ENCODE results near the gene MCHR1.
"Not testable (repeated sequence)": the region's sequence is repeated elsewhere in the genome, so short reads cannot be mapped to it uniquely, and the experiment has no call there.

Gene MCHR1

DNA sequence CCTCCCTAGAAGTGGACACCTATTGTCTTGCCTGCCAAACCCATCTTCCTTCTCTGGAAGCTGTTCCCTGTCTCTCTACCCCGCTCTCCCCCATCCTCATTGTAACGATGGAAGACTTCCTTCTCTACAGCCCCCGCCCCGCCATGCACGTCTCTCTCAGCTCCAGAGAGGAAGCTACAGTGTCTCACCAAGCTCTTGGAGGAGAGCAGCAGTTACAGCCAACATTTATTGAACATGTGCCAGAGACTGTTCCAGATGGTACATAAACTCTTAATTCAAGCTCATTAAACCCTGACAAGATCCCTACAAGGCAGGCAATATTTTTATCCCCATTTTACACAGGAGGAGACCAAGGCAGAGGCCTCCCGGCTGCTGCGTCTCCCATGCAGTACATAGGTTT is 15.1 kb downstream of the MCHR1 start:
- no peak for DNase-seq

DNA sequence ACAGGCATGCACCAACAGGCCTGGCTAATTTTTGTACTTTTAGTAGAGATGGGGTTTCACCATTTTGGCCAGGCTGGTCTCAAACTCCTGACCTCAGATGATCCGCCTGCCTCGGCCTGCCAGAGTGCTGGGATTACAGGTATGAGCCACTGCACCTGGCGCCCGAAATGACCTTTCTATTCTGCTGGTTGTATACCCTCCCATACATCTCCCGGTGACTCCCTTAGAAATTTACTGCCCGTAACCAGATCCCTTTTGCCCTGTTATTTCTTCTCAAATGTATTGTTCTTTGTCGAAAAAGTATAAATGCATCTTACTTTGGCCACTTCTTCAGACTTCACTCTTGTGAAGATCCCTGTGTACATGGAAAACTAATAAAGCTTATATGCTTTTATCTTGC is 22.0 kb downstream of the MCHR1 start:
- no peak for DNase-seq

DNA sequence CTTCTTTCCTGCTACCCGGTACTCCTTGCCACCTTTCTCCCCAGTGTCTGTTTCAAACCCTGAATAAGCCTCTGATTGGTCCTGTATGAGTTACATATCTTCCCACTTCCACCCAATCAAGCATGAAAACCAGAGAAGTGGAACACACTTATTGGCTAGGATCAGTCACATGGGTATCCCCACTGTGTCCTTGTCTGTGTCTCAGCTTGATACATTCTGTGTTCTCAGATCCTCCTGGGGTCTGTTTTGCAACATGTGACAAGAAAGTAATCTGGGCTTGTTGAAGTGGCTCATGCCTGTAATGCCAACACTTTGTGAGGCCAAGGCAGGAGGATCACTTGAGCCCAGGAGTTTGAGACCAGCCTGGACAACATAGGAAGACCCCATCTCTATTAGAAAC is 23.9 kb downstream of the MCHR1 start:
- DNase-seq = no peak

DNA sequence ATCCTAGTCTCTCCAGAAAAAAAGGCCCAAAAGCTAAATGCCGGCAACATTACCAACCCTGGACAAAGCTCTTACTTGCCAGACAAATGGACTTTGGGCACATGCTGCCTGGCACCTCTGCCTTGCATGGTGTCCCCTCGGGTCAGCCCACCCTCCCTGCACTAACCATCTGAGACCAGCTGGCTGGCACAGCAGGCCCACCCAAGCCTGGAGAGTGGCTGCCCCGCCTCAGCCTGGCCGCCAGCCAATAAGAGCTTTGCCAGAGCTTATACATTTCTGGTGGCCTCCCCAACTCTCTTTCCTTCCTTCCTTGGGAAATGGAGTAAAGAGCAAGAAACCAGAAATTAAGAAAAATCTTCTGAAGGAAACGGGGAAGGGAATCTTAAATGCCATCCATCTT is 24.5 kb downstream of the MCHR1 start:
- DNase-seq = no peak

DNA sequence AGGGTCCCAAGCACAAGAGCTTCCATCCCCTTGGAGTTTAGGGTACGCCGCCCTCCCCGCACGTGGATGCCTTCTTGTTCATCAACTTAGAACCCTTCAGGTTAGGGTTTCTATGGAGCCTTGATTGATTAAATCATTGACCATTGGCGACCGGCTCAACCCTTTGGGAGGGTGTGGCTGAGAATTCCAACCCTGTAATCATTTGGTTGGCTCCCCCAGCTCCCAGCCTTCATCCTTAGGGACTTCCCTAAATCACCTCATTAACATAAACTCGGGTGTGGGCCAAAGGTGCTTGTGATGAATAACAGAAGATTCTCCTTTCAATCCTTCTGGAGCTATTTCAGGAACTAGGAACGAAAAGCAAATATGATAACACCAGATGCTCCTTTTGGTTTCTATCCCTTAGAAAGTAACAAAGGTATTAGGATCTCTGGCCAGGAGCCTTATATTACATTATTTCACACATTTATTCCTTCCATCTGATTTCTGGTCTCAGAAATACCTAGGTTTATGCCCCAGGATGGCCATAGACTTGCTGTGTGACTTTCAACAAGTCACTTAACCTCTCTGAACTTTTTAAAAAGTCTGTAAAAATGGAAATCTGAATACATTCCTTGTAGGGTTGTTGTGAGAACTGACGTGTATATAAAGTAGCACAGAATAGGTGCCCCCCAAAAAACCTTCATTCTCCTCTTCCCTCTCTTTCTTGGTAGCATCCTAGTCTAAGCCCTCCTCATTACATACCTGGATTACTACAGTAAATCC is 26.8 kb downstream of the MCHR1 start:
- DNase-seq = no peak

DNA sequence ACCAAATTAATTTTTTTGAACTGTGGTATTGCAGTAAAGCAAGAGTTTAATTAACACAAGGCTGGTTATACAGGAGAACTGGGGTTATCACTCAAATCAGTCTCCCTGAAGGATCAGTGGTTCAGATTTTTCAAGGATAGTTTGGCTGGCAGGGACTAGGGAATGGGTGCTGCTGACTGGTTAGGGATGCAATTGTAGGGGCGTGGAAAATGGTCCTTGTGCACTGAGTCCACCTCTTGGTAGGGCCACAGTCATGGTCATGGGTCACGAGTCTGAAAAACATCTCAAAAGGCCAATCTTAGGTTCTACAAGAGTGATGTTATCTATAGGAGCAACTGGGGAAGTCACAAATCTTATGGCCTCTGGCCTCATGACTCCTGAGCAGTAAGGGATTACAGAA is 27.9 kb downstream of the MCHR1 start:
- DNase-seq = no peak

DNA sequence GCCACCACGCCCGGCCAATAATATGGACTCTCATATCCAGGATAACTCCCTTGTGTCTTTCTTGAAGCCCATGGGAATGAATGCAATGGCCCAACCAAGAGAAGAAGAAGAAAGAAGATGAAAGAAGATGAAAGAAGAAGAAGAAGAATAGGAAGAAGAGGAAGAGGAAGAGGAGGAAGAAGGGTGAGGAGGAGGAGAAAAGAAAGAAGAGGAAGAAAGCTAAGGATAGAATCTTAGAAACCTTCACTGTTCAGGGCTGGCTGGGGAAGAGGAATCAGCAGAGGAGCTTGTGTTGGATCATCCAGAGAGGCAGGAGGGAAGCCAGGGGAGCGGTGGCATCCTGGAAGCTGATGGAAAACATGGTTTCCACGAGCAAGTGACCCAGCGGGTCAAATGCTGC is 28.9 kb downstream of the MCHR1 start:
- no peak for DNase-seq

DNA sequence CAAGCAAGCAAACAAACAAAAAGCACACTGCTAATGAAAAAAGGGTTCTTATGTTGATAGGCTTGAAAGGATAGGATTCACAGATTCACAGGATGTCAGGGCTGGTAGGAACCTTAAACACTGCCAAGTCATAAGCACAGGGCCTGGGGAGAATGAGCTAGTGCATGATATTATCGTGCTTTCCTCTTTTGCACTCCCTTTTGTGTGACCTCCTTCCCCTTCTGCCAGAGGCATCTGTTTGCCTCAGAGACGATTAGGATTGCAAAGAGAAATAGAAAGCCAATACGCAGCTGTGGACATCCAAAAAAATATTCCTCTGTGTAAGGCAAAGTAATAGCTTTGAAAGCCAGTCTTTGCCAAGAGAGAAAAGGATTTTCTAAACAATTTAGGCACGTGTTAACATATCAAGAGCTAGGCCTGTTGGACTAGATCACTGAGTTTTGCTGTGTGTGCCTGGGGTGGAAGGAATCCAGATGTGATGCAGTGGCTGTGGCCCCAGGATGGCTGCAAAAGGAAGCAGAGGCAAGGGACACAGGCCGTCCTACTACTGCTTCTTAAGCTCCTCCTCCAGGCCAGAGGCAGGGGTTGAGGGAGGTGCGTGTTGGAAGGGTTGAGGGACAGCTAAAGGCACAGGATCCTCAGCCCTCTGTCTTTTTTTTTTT is 30.6 kb downstream of the MCHR1 start:
- no peak for DNase-seq

DNA sequence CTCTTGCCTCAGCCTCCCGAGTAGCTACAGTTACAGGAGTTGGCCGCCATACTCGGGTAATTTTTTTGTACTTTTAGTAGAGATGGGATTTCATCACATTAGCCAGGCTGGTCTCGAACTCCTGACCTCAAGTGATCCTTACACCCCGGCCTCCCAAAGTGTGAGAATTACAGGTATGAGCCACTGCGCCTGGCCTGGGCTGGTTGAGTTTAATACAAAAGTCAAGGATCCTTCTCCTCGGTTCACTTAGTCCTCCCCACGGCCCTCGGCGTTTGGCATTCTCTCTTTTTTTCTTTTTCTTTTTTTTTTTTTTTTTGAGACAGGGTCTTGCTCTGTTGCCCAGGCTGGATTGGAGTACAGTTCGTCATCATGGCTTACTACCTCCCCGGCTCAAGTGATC is 33.0 kb downstream of the MCHR1 start:
- no peak for DNase-seq

DNA sequence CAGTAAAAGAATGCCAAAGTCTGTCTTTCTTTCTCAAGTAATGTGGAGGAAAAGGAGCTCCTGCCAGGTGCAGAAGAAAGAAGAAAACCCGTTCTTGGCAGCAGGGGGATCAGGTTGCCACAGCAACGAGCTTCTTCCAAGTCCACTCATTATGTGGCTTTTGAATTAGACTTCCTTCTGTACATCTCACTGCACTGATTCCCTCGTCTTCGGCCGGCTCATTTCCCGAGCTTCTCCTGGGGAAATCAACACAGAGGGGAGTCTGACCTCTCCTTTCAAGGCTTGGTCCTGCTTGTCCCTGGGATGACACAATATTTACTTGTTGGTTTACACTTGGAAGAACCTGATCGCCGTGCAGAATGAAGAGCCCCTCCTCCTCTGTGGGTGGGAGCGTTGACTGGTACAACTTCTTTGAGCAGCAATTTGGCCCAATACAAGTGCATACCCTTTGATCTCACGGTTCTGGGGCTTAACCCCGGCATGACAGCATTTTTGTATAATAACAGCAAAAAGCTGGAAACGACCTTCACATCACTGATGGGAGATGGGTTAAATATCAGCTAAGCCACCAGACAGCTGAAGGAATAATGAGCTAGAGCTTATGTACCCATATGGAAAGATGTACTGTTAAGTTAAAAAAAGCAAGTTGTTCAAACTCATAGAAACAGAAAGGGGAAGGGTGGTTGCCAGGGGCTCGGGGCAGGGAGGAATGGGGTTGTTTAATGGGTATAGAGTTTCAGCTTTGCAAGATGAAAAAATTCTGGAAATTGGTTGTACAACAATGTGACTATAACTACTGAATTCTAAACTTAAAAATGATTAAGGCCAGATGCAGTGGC is 35.4 kb downstream of the MCHR1 start:
- peak; percentile 47 for DNase-seq

DNA sequence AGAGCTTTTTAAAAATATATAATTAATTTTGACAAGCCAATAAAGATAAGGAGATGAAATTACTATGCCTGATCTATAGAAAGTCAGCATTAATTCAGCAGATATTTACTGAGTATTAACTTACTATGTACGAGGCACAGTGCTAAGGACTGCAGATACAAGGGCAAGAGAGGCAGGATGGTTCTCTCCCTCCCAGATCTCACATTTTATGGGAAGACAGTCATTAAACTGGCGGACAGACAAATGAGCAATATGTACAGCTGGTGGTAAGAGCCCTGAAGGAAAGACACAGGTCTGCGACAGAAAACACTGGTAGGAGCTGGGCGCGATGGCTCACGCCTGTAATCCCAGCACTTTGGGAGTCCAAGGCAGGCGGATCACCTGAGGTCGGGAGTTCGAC is 36.8 kb downstream of the MCHR1 start:
- no peak for DNase-seq

DNA sequence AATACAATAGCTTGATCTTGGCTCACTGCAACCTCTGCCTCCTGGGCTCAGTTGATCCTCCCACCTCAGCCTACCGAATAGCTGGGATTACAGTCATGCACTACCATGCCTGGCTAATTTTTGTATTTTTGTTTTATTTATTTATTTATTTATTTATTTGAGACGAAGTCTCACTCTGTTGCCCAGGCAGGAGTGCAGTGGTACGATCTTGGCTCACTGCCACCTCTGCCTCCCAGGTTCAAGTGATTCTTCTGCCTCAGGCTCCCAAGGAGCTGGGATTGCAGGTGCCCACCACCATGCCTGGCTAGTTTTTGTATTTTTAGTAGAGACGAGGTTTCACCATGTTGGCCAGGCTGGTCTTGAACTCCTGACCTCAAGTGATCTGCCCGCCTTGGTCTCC is 38.4 kb downstream of the MCHR1 start:
- DNase-seq = not testable (repeated sequence)

DNA sequence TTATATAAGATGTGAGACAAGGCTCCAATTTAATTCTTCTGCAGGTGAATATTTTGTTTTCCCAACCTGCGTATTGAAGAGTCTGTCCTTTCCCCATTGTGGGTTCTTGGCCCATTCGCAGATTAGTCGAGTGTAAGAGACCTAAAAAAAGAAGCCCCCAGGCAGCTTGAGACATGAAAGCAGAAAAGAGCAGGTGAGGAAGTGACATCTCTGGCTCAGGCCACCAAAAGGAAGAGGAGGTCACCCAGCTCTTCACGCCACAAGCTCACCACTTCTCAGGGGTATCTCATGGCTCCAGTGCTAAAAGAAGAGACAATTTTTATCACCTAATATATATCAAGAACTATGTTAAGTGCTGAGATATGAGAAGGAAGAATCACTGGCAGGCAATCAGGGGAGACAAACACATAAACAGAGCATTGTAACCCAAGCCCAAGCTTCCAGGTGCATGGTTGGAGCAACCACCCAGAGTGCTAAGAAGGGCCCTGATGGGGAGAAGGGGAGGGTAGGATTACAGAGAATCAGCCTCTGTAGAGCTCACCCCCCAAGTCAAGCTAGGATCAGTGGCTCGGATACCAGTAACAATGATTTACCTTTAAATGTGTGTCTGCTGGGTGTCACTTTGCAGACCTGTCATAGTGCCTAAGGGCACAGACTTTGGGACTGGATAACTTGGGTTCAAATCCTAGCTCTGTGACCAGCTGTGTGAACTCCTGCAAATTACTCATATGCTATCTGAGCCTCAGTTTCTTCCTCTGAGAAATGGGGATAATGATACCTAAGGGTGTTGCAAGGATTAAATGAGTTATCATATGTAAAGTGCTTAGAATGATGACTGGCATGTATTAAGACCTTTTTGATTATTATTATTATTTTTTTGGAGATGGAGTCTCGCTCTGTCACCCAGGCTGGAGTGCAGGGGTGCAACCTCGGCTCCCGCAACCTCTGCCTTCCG is 39.2 kb downstream of the MCHR1 start:
- DNase-seq = no peak

DNA sequence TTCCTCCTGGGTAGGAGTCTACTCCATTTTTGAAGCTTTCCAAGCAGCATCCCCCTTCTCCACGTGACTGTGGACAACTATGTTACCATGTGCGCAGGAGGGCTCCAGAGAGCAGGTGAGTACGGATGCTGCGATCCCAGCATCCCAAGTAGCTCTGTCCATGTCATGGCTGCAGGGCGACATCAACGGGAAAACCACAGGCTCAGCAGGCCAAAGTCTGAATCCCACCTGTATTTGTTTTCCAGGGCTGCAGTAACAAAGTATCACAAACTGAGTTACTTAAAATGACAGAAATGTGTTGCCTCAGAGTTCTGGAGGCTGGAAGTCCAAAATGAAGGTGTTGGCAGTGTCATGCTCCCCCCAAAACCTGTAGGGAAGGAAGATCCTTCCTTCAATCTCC is 40.3 kb downstream of the MCHR1 start:
- no peak for DNase-seq

DNA sequence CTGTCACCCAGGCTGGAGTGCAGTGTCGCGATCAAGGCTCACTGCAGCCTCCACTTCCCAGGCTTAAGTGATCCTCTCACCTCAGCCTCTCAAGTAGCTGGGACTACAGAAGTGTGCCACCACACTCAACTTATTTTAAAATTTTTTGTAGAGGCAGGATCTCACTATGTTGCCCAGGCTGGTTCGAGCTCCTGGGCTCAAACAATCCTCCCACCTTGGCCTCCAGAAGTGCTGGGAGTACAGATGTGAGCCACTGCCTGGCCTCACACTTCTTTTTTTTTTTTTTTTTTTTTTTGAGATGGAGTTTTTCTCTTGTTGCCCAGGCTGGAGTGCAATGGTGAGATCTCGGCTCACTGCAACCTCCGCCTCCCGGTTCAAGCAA is 40.9 kb downstream of the MCHR1 start:
- DNase-seq = not testable (repeated sequence)

DNA sequence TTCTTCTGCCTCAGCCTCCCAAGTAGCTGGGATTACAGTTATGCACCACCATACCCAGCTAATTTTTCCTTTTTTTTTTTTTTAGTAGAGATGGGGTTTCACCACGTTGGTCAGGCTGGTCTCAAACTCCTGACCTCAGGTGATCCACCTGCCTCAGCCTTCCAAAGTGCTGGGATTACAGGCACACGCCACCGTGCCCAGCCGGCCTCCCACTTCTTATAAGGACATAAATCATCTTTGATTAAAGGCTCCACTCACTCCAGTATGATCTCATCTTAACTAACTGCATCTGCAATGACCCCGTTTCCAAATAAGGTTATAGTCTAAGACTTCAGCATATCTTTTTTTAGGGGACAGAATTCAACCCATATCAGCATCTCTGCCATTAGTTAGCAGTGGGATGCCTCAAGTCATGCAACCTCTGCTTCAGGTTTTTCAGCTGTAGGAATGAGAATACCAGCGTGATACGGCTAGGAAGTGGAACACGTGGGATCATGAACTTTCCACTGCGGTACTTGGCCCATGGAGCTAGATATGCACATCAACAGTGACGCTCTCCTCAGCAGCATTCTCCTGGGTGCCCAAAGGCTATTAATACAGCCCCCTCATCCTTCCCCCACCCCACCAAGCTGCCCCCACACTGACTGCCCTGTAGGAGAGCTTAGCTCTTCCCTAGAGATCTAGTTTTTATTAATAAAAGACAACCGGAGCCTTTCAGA is 41.4 kb downstream of the MCHR1 start:
- DNase-seq = peak; percentile 26

DNA sequence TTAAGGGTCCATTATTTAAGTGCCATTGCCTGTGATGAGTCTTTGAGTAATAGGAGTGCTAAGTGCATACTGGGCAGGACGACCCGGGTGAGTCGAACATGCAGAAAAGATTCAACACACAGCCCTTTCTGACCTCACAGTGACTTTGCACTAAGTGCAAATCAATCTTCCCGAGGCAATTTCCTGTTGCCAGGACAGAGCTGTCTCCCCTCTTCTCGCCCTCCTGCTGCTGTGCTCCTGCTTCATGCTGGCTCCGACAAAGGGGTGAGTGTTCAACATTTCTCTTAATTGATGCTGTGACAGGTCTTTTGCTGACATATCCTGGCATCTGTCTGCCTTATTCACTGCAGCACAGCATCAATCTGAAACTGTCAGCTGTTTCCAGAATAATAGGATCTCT is 42.0 kb downstream of the MCHR1 start:
- DNase-seq = peak; percentile 67

DNA sequence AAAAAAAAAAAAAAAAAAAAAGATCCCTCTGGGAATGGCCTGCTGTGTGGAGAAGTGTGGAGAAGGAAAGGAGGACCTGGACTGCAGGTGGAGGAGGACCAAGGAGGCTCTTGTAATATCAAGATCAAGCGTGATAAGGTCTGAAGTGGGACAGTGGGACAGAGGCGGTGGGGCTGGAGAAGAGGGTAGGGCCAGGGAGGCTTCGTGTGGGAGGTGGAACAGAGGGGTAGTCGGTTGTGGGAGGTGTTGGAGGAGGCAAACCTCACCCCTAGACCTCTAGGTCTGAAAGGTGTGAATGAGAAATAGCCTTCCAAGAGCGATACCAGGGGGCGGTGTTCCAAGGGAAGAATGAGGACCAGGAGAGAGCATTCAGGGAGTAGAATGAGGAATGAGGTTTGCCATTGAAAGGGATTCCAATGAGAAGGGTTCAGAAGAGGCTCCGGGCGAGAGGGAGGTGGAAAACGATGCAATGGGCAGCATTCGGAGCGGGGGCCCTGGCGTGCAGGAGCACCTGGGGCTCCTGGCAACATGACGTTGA is 44.2 kb downstream of the MCHR1 start:
- no peak for DNase-seq

DNA sequence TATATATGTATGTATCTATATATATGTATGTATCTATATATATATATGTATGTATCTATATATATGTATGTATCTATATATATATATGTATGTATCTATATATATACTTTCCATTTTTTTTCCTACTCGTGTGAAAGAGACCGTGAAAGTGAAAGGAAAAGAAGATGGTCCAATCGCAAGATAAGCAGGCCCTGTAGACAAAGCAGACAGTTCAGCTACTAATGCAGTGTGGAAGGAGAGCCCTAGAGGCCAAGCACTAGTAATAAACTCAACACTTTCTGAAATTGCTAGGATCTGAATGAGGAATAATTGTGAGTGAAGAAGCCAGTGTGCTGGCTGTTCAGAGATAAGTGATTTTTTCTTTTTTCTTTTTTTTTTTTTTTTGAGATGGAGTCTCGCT is 47.2 kb downstream of the MCHR1 start:
- DNase-seq = no peak

DNA sequence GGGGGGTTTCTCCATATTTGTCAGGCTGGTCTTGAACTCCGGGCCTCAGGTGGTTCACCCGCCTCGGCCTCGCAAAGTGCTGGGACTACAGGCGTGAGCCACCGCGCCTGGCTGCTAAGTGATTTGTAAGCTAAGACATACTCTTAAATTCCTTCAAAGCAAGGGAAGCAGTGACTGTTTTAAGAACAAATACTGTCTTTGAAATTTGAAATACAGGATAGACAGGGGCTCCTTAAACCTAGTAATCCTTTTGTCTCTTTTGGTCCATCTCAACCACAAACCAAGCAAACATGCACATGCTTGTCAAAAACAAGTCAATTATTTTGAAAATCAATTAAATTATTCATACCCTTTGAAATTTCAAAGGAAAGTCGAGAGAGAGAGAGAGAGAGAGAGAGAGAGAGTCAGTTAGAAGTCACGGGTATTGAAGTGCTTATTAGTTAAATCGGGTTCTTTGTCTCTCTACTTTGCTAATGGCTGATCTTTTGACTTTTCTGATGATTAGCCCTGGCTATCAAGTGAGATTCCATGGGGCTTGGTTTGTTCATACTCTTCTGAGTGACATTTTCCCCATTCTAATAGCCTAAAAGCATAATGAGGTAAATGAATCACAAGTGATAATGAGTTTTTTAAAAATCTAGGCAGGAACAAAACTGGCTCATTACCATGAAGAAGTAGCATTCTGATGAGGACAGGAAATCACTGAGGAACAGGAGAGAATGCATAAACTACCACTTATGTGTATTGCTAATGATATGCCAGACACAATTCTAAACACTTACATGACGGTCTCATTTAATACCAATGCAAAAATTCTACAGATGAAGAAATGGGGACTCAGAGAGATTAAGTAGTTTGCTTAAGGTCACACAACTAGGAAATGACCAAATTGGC is 48.0 kb downstream of the MCHR1 start:
- DNase-seq = peak; percentile 7
